WERI-Rb-1 (cell line): ENCODE results near the gene SHISAL2A.

Experiments
- DNase-seq: peaks from one replicate; pipeline ENCODE4 v3.0.0-alpha.2; 2020
- H3K27ac ChIP-seq: fragments of 250-450 bp; sonication (Bioruptor Pico); 2 replicates; pipeline ENCODE4 v1.5.1; 2020; ENCODE audit warnings: mild to moderate bottlenecking, moderate library complexity
- H3K27me3 ChIP-seq: fragments of 250-450 bp; sonication (Bioruptor Pico); 2 replicates; pipeline ENCODE4 v1.5.1; 2021; ENCODE audit warnings: mild to moderate bottlenecking, low read depth, moderate library complexity; ENCODE audit not compliant: insufficient read depth, severe bottlenecking
- H3K36me3 ChIP-seq: fragments of 250-450 bp; sonication (Bioruptor Pico); 2 replicates; pipeline ENCODE4 v1.5.1; 2020; ENCODE audit warnings: mild to moderate bottlenecking, moderate library complexity
- H3K4me3 ChIP-seq: 2 replicates; pipeline ENCODE4 v1.5.1; 2011; ENCODE audit warnings: low read depth, mild to moderate bottlenecking, control low read depth, low read length
- H3K9me3 ChIP-seq: fragments of 250-450 bp; sonication (Bioruptor Pico); 2 replicates; pipeline ENCODE4 v1.5.1; 2021; ENCODE audit warnings: mild to moderate bottlenecking, moderate library complexity; ENCODE audit not compliant: severe bottlenecking
- TF ChIP-seq, protein P1 (sequence below): IDR thresholded peaks from 2 replicates; pipeline ENCODE4 v1.5.1; 2011; ENCODE audit warnings: low read depth, mild to moderate bottlenecking, control low read depth, inconsistent platforms, low read length

SHISAL2A gene

DNA sequence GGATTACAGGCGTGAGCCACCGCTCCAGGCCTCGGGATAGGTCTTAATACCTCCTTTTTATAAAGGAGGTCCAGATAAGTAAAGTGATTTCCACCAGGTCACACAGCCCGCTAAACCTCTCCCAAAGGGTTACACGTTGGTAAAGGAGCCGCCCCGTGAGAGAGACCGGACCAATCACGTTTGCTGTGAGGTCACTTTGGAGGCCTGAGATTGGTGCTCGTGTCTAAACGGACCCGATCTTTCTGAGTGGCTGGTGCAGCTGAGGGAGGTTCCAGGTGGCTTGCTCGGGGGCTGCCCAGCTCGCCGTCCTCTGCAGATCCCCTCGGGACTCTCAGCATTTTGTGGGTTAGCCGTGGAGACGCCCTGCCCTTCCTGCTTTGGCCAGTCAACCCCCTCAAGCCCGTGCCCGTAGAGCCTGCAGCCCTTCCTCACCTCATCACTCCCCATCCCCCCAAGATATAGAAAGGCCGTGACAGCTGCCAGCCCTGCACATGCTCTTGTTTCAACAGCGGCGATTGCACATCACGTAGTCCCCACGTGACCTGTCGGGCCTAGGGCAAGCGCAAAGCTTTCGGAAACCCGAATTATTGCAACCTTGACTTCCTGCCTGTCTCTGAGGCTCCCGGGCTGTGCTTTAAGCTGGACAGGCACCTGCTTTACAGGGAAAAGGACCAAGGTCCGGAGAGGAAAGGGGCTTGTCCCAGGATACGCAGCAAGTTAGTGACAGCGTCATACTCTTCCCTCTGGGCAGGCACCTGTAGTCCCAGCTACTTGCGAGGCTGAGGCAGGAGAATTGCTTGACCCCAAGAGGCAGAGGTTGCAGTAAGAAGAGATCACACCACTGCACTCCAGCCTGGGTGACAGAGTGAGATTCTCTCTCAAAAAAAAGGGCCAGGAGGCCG lies 70.2 kb downstream of the SHISAL2A start:
- Histone ChIP-seq H3K27me3 (no peaks in the 10 kb centered on the region), H3K36me3 (no peaks in the 10 kb centered on the region), H3K27ac (no peak overlapping the region), H3K9me3 (no peaks in the 10 kb centered on the region), H3K4me3 (no peak overlapping the region)
- TF ChIP-seq, protein P1, sequence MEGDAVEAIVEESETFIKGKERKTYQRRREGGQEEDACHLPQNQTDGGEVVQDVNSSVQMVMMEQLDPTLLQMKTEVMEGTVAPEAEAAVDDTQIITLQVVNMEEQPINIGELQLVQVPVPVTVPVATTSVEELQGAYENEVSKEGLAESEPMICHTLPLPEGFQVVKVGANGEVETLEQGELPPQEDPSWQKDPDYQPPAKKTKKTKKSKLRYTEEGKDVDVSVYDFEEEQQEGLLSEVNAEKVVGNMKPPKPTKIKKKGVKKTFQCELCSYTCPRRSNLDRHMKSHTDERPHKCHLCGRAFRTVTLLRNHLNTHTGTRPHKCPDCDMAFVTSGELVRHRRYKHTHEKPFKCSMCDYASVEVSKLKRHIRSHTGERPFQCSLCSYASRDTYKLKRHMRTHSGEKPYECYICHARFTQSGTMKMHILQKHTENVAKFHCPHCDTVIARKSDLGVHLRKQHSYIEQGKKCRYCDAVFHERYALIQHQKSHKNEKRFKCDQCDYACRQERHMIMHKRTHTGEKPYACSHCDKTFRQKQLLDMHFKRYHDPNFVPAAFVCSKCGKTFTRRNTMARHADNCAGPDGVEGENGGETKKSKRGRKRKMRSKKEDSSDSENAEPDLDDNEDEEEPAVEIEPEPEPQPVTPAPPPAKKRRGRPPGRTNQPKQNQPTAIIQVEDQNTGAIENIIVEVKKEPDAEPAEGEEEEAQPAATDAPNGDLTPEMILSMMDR: no peak
- DNase-seq: peak; percentile 34

GRCh38 chr1:52706136-52706670 lies 73.2 kb downstream of the SHISAL2A start:
- Histone ChIP-seq H3K27ac (no peak overlapping the region), H3K27me3 (no peaks in the 10 kb centered on the region), H3K9me3 (no peaks in the 10 kb centered on the region), H3K4me3 (no peak overlapping the region), H3K36me3 (no peaks in the 10 kb centered on the region)
- TF ChIP-seq, protein P1: no peak
- DNase-seq: no peak
